Activated CD4-positive, alpha-beta T cell treated with anti-CD3 and anti-CD28 coated beads, Interleukin-2, Interleukin-6, amounts not matched to agents 100 ng/mL and 50 ng/mL, durations not matched to agents 16 hours and 8 hours (primary cell): Measurements from ENCODE around the gene AAR2.

Experiments
- DNase-seq: peaks from one replicate; pipeline ENCODE4 v3.0.0-alpha.2; 2020

Gene AAR2

GRCh38 chr20:36281785-36282380 lies 45.6 kb downstream of the AAR2 start:
- DNase-seq = no peak

- DNase-seq = no peak
Observed at GRCh38 chr20:36284751-36285150, 48.5 kb downstream of the AAR2 start.

GRCh38 chr20:36285746-36286447 lies 49.6 kb downstream of the AAR2 start:
- no peak for DNase-seq

- DNase-seq = no peak
Observed at GRCh38 chr20:36297656-36298055, 61.4 kb downstream of the AAR2 start.

GRCh38 chr20:36298061-36298460 lies 61.8 kb downstream of the AAR2 start:
- DNase-seq = no peak

- DNase-seq = no peak
Observed at GRCh38 chr20:36298795-36299339, 62.6 kb downstream of the AAR2 start.

- no peak for DNase-seq
Observed at GRCh38 chr20:36299459-36299858, 63.2 kb downstream of the AAR2 start.

- no peak for DNase-seq
Observed at GRCh38 chr20:36301359-36302119, 65.3 kb downstream of the AAR2 start.

GRCh38 chr20:36303020-36303595 lies 66.8 kb downstream of the AAR2 start:
- no peak for DNase-seq

- DNase-seq = no peak
Observed at GRCh38 chr20:36303831-36304230, 67.6 kb downstream of the AAR2 start.

GRCh38 chr20:36304786-36305495 lies 68.7 kb downstream of the AAR2 start:
- DNase-seq = no peak

GRCh38 chr20:36305602-36306551 lies 69.6 kb downstream of the AAR2 start, which contains the start of gene DLGAP4:
Gene DLGAP4 (plus strand): TSS chr20:36306339. CDS start chr20:36431718, 125,379 bp downstream.
- no peak for DNase-seq
